ENCODE results near the gene PPP1R12B. TPM values are rescaled to one million over a fixed set of nuclear protein-coding genes. Genes with fewer than 3 reads are reported as not detected.
"Not testable (repeated sequence)": the region's sequence is repeated elsewhere in the genome, so short reads cannot be mapped to it uniquely, and the experiment has no call there.

The PPP1R12B gene
- total and polyA plus RNA-seq, 12 donors: 16.5 to 969 (median 604) TPM

- intact Hi-C loops (cut with DNase I): no loop called here
- Histone ChIP-seq H3K36me3 (no peaks in the 10 kb centered on the region), H3K9me3 (no peaks in the 10 kb centered on the region), H3K4me3 (peak overlapping the region in 8 of 10 donors; percentile 20 to 50 (median 44)), H3K27me3 (no peaks in the 10 kb centered on the region), H3K4me1 (peaks cover 5 to 64% (median 34%) of the 10 kb centered on the region in 9 donors), H3K27ac (peak overlapping the region in 9 of 10 donors; percentile 45 to 82 (median 77))
- ATAC-seq (no peak), DNase-seq (no peak)
- no peak for TF ChIP-seq CTCF (IDR thresholded peaks at IDR 0.05)
- 42 to 51% methylated on average over 6 of the region's 6 CpGs for WGBS, 2 donors
Measured at GRCh38 chr1:202540014-202540413, 191.5 kb downstream of the PPP1R12B start.

- intact Hi-C loops (cut with DNase I): no loop called here
- H3K4me1 ChIP-seq: peaks cover 5 to 65% (median 38%) of the 10 kb centered on the region in 9 donors
Measured at GRCh38 chr1:202540448-202540847, 191.9 kb downstream of the PPP1R12B start.

GRCh38 chr1:202540858-202541257, 192.4 kb downstream of the PPP1R12B start:
- H3K27me3 ChIP-seq; DNase-seq; H3K36me3 ChIP-seq; ATAC-seq; intact Hi-C loops (cut with DNase I); H3K9me3 ChIP-seq: not testable (repeated sequence)
- 68 to 83% methylated on average over 2 of the region's 2 CpGs for whole genome bisulfite sequencing, 2 donors
- peak overlapping the region in 8 of 10 donors; percentile 54 to 82 (median 79) for H3K27ac ChIP-seq
- H3K4me3 ChIP-seq: peak overlapping the region in 7 of 10 donors; percentile 21 to 50 (median 46)
- H3K4me1 ChIP-seq: peaks cover 5 to 68% (median 43%) of the 10 kb centered on the region in 9 donors

More at GRCh38 chr1:202540448-202540847, 191.9 kb downstream of the PPP1R12B start:
- WGBS, 2 donors: 59% methylated on average over 2 of the region's 2 CpGs
- DNase-seq: no peak
- Histone ChIP-seq H3K4me3 (peak overlapping the region in 7 of 10 donors; percentile 21 to 50 (median 46)), H3K27me3 (no peaks in the 10 kb centered on the region), H3K36me3 (no peaks in the 10 kb centered on the region), H3K9me3 (no peaks in the 10 kb centered on the region), H3K27ac (peak overlapping the region in 9 of 10 donors; percentile 45 to 82 (median 77))
- TF ChIP-seq CTCF (IDR thresholded peaks at IDR 0.05): no peak
- ATAC-seq: no peak

- peak overlapping the region in 9 of 10 donors; percentile 18 to 82 (median 77) for H3K27ac ChIP-seq
- H3K27me3 ChIP-seq; intact Hi-C loops (cut with DNase I); H3K9me3 ChIP-seq; DNase-seq; H3K36me3 ChIP-seq; ATAC-seq: not testable (repeated sequence)
- H3K4me3 ChIP-seq: peak overlapping the region in 4 of 10 donors; percentile 43 to 50 (median 48)
- peaks cover 5 to 83% (median 58%) of the 10 kb centered on the region in 9 donors for H3K4me1 ChIP-seq
Measured at GRCh38 chr1:202542415-202542814, 193.9 kb downstream of the PPP1R12B start.

GRCh38 chr1:202543537-202543936, 195.0 kb downstream of the PPP1R12B start:
- 50 to 57% methylated on average over 11 of the region's 11 CpGs for WGBS, 2 donors

GRCh38 chr1:202544766-202545449, 196.4 kb downstream of the PPP1R12B start:
- H3K27ac ChIP-seq: peak overlapping the region in 9 of 10 donors; percentile 46 to 82 (median 77)
- WGBS, 2 donors: 61 to 69% methylated on average over 6 of the region's 6 CpGs
- H3K9me3 ChIP-seq; ATAC-seq; H3K36me3 ChIP-seq; H3K4me3 ChIP-seq; H3K27me3 ChIP-seq; intact Hi-C loops (cut with DNase I); DNase-seq: not testable (repeated sequence)
- H3K4me1 ChIP-seq: peaks cover 3 to 79% (median 48%) of the 10 kb centered on the region in 9 donors

More at GRCh38 chr1:202543537-202543936, 195.0 kb downstream of the PPP1R12B start:
- intact Hi-C loops (cut with DNase I); DNase-seq; H3K36me3 ChIP-seq; H3K9me3 ChIP-seq; H3K27me3 ChIP-seq: not testable (repeated sequence)
- H3K4me1 ChIP-seq: peaks cover 5 to 88% (median 59%) of the 10 kb centered on the region in 9 donors
- H3K27ac ChIP-seq: peak overlapping the region in 9 of 10 donors; percentile 7 to 82 (median 77)
- peak in 6 of 8 donors; percentile 21 to 72 (median 36) for ATAC-seq
- peak overlapping the region in 5 of 10 donors; percentile 6 to 50 (median 18) for H3K4me3 ChIP-seq

GRCh38 chr1:202545647-202546303, 197.3 kb downstream of the PPP1R12B start:
- peaks cover 3 to 79% (median 57%) of the 10 kb centered on the region in 9 donors for H3K4me1 ChIP-seq
- intact Hi-C loops (cut with DNase I); H3K27me3 ChIP-seq; H3K4me3 ChIP-seq; H3K9me3 ChIP-seq; DNase-seq: not testable (repeated sequence)
- WGBS, 2 donors: 22 to 31% methylated on average over 3 of the region's 3 CpGs
- peaks cover 0 to 11% (median 0%) of the 10 kb centered on the region in 9 donors for H3K36me3 ChIP-seq
- H3K27ac ChIP-seq: peak overlapping the region; percentile 32 to 82 (median 72)
- ATAC-seq: peak in 6 of 8 donors; percentile 7 to 63 (median 30)

GRCh38 chr1:202546377-202546776, 197.9 kb downstream of the PPP1R12B start:
- H3K27me3 ChIP-seq; DNase-seq; ATAC-seq; H3K9me3 ChIP-seq; H3K4me3 ChIP-seq; intact Hi-C loops (cut with DNase I): not testable (repeated sequence)
- Histone ChIP-seq H3K36me3 (peaks cover 0 to 11% (median 0%) of the 10 kb centered on the region in 9 donors), H3K4me1 (peaks cover 3 to 79% (median 57%) of the 10 kb centered on the region in 9 donors), H3K27ac (peak overlapping the region; percentile 32 to 82 (median 72))
- 41 to 45% methylated on average over 3 of the region's 3 CpGs for WGBS, 2 donors

GRCh38 chr1:202546796-202547195, 198.3 kb downstream of the PPP1R12B start:
- H3K27ac ChIP-seq: peak overlapping the region in 8 of 10 donors; percentile 39 to 82 (median 79)
- H3K4me3 ChIP-seq; DNase-seq; ATAC-seq; intact Hi-C loops (cut with DNase I); H3K9me3 ChIP-seq; H3K27me3 ChIP-seq: not testable (repeated sequence)
- H3K36me3 ChIP-seq: peaks cover 0 to 11% (median 0%) of the 10 kb centered on the region in 9 donors
- peaks cover 3 to 80% (median 57%) of the 10 kb centered on the region in 9 donors for H3K4me1 ChIP-seq
- WGBS, 2 donors: 58 to 61% methylated on average over 3 of the region's 3 CpGs
